HepG2 (cell line): ENCODE data around the gene PACSIN1. TPM values are rescaled to one million over a fixed set of nuclear protein-coding genes. Genes with fewer than 3 reads are reported as not detected.

Experiments
- FOXK2 ChIP-seq: fragments of 450-650 bp; IDR thresholded peaks from 2 replicates; pipeline ENCODE4 v1.6.1; 2016
- GABPB1 ChIP-seq: IDR thresholded peaks from 2 replicates; pipeline ENCODE4 v1.6.1; 2016; ENCODE audit warnings: mild to moderate bottlenecking, missing genetic modification reagents, moderate library complexity, missing compliant biosample characterization
- KLF15 ChIP-seq: sonication (generic); formaldehyde crosslinking; IDR thresholded peaks from 2 replicates; pipeline ENCODE4 v1.8.1; 2023; ENCODE audit warnings: borderline replicate concordance, mild to moderate bottlenecking, inconsistent platforms, missing genetic modification reagents, mixed read lengths
- PCBP1 ChIP-seq: fragments of 200-400 bp; formaldehyde crosslinking; IDR thresholded peaks from 2 replicates; pipeline ENCODE4 v1.6.1; 2017; ENCODE audit warnings: mild to moderate bottlenecking, low read depth, low read length, borderline replicate concordance
- RARA ChIP-seq: IDR thresholded peaks from 2 replicates; pipeline ENCODE4 v1.6.1; 2016; ENCODE audit warnings: missing genetic modification reagents, missing compliant biosample characterization
- SP140L ChIP-seq: sonication (generic); formaldehyde crosslinking; IDR thresholded peaks from 2 replicates; pipeline ENCODE4 v1.4.0; 2020; ENCODE audit warnings: missing genetic modification reagents, borderline replicate concordance
- ZBTB42 ChIP-seq: sonication (generic); formaldehyde crosslinking; IDR thresholded peaks from 2 replicates; pipeline ENCODE4 v1.5.0; 2020; ENCODE audit warnings: mild to moderate bottlenecking, missing genetic modification reagents
- ZNF83 ChIP-seq: sonication (generic); formaldehyde crosslinking; IDR thresholded peaks from 2 replicates; pipeline ENCODE4 v1.4.0; 2020; ENCODE audit warnings: missing genetic modification reagents, mild to moderate bottlenecking, borderline replicate concordance
- polyA plus RNA-seq, 8 experiments: library from polyadenylated mRNA; depleted of rRNA in 3 of 8; stranded (reverse) in 7 of 8; unstranded in 1 of 8; fragments of >200 nt; fragmentation: Illumina TruSeq in 4 of 8; extraction: Trizol in 4 of 8; gene quantifications; 2 replicates each; pipeline versions ENCODE4 v1.2.1 to v1.2.3, GENCODE V29; 2011 to 2016; ENCODE audit warnings: low read depth in 4 of 8, missing spikeins in 1 of 8, mixed read lengths in 1 of 8; ENCODE audit not compliant: insufficient read depth in 1 of 8
- total RNA-seq, 5 experiments: library from RNA; depleted of rRNA; stranded (reverse); fragments of >200 nt; fragmentation: Illumina TruSeq; extraction: Trizol; gene quantifications; 2 replicates each; pipeline ENCODE4 v1.2.3, GENCODE V29; 2016; ENCODE audit warnings: low read depth in 1 of 5
- TF ChIP-seq, protein P1 (sequence below), 2 experiments: sonication (generic) in 1 of 2; formaldehyde crosslinking in 1 of 2; IDR thresholded peaks; 2 replicates each; pipeline versions ENCODE4 v1.6.1 to v1.9.0; 2014 to 2022; ENCODE audit warnings: antibody characterized with exemption in 1 of 2, borderline replicate concordance in 1 of 2, inconsistent platforms in 1 of 2, low read depth in 1 of 2, missing genetic modification reagents in 1 of 2
- TF ChIP-seq, protein P2 (sequence below): sonication (generic); formaldehyde crosslinking; IDR thresholded peaks from 2 replicates; pipeline ENCODE4 v1.4.0; 2020; ENCODE audit warnings: missing genetic modification reagents, mild to moderate bottlenecking, borderline replicate concordance
- TF ChIP-seq, protein P3 (sequence below): sonication (generic); formaldehyde crosslinking; IDR thresholded peaks from 2 replicates; pipeline ENCODE4 v1.5.0; 2020; ENCODE audit warnings: mild to moderate bottlenecking, missing genetic modification reagents
- TF ChIP-seq, protein P4 (sequence below): sonication (generic); formaldehyde crosslinking; IDR thresholded peaks from 2 replicates; pipeline ENCODE4 v1.5.0; 2020; ENCODE audit warnings: mild to moderate bottlenecking, missing genetic modification reagents, borderline replicate concordance

Gene PACSIN1
- total and polyA plus RNA-seq, 2 of the 13 experiments (the other 11 are each of a cell fraction or from before 2014, with no cell fraction given), result not detected

DNA sequence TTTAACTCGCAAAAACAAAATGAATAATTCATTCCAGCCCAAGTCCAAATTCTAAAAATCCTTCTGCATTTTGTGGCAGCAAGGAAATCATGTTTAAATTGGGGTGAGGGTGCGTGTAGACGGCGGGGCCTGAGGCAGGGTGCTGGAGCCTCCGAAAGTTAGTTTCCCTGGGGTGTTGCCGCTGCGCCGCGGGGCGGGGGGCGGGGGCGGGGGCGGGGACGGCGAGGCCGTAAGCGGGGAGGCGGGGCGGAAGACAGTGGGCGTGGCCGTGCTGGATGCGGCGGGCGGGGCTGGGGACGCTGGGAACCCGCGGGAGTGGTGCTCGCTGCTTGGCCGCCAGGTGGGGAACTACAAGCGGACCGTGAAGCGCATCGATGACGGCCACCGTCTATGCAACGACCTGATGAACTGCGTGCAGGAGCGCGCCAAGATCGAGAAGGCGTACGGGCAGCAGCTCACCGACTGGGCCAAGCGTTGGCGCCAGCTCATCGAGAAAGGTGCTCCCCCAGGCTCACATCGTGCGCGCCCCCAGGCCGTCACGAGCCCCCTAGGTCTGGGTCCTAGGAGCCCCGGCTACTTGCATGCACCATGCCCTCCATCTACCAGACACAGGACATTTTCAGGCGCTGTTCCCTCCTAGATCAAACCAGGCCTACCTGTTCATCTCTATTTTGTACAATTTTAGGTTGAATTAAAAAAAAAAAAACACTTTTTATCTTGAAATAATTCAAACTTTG lies 61.3 kb downstream of the PACSIN1 start (continued):
- TF ChIP-seq, protein P1, sequence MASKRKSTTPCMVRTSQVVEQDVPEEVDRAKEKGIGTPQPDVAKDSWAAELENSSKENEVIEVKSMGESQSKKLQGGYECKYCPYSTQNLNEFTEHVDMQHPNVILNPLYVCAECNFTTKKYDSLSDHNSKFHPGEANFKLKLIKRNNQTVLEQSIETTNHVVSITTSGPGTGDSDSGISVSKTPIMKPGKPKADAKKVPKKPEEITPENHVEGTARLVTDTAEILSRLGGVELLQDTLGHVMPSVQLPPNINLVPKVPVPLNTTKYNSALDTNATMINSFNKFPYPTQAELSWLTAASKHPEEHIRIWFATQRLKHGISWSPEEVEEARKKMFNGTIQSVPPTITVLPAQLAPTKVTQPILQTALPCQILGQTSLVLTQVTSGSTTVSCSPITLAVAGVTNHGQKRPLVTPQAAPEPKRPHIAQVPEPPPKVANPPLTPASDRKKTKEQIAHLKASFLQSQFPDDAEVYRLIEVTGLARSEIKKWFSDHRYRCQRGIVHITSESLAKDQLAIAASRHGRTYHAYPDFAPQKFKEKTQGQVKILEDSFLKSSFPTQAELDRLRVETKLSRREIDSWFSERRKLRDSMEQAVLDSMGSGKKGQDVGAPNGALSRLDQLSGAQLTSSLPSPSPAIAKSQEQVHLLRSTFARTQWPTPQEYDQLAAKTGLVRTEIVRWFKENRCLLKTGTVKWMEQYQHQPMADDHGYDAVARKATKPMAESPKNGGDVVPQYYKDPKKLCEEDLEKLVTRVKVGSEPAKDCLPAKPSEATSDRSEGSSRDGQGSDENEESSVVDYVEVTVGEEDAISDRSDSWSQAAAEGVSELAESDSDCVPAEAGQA (IDR thresholded peaks at IDR 0.05; ENCODE audit: low read depth), result no peak; the same call in 1 of the 2 replicates
- TF ChIP-seq, protein P1 (CRISPR knock-in tag; IDR thresholded peaks at IDR 0.05; ENCODE audit: borderline replicate concordance), result no peak
- TF ChIP-seq, protein P2, sequence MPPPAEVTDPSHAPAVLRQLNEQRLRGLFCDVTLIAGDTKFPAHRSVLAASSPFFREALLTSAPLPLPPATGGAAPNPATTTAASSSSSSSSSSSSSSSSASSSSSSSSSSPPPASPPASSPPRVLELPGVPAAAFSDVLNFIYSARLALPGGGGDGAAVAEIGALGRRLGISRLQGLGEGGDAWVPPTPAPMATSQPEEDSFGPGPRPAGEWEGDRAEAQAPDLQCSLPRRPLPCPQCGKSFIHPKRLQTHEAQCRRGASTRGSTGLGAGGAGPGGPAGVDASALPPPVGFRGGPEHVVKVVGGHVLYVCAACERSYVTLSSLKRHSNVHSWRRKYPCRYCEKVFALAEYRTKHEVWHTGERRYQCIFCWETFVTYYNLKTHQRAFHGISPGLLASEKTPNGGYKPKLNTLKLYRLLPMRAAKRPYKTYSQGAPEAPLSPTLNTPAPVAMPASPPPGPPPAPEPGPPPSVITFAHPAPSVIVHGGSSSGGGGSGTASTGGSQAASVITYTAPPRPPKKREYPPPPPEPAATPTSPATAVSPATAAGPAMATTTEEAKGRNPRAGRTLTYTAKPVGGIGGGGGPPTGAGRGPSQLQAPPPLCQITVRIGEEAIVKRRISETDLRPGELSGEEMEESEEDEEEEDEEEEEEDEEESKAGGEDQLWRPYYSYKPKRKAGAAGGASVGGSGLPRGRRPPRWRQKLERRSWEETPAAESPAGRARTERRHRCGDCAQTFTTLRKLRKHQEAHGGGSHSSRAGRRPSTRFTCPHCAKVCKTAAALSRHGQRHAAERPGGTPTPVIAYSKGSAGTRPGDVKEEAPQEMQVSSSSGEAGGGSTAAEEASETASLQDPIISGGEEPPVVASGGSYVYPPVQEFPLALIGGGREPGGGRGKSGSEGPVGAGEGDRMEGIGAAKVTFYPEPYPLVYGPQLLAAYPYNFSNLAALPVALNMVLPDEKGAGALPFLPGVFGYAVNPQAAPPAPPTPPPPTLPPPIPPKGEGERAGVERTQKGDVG, result no peak
- peak; percentile 75 for TF ChIP-seq GABPB1 (CRISPR knock-in tag)
- TF ChIP-seq ZNF83 (CRISPR knock-in tag), result no peak
- TF ChIP-seq FOXK2, result no peak
- TF ChIP-seq RARA (CRISPR knock-in tag), result 0 out of 2 replicates have a peak, but pooled peaks have one; percentile 39
- TF ChIP-seq ZBTB42, result no peak
- TF ChIP-seq, protein P3, sequence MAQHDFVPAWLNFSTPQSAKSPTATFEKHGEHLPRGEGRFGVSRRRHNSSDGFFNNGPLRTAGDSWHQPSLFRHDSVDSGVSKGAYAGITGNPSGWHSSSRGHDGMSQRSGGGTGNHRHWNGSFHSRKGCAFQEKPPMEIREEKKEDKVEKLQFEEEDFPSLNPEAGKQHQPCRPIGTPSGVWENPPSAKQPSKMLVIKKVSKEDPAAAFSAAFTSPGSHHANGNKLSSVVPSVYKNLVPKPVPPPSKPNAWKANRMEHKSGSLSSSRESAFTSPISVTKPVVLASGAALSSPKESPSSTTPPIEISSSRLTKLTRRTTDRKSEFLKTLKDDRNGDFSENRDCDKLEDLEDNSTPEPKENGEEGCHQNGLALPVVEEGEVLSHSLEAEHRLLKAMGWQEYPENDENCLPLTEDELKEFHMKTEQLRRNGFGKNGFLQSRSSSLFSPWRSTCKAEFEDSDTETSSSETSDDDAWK (CRISPR knock-in tag), result no peak
- 0 out of 2 replicates have a peak, but pooled peaks have one; percentile 47 for TF ChIP-seq PCBP1
- no peak for TF ChIP-seq SP140L (CRISPR knock-in tag)
- no peak for TF ChIP-seq KLF15
- TF ChIP-seq, protein P4, sequence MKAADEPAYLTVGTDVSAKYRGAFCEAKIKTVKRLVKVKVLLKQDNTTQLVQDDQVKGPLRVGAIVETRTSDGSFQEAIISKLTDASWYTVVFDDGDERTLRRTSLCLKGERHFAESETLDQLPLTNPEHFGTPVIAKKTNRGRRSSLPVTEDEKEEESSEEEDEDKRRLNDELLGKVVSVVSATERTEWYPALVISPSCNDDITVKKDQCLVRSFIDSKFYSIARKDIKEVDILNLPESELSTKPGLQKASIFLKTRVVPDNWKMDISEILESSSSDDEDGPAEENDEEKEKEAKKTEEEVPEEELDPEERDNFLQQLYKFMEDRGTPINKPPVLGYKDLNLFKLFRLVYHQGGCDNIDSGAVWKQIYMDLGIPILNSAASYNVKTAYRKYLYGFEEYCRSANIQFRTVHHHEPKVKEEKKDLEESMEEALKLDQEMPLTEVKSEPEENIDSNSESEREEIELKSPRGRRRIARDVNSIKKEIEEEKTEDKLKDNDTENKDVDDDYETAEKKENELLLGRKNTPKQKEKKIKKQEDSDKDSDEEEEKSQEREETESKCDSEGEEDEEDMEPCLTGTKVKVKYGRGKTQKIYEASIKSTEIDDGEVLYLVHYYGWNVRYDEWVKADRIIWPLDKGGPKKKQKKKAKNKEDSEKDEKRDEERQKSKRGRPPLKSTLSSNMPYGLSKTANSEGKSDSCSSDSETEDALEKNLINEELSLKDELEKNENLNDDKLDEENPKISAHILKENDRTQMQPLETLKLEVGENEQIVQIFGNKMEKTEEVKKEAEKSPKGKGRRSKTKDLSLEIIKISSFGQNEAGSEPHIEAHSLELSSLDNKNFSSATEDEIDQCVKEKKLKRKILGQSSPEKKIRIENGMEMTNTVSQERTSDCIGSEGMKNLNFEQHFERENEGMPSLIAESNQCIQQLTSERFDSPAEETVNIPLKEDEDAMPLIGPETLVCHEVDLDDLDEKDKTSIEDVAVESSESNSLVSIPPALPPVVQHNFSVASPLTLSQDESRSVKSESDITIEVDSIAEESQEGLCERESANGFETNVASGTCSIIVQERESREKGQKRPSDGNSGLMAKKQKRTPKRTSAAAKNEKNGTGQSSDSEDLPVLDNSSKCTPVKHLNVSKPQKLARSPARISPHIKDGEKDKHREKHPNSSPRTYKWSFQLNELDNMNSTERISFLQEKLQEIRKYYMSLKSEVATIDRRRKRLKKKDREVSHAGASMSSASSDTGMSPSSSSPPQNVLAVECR, result peak; percentile 56; the same call in 1 of the 2 replicates
